GM23338 (cell line): ENCODE measurements around the gene GBP6. TPM values are rescaled to one million over a fixed set of nuclear protein-coding genes. Genes with fewer than 3 reads are reported as not detected.

Experiments
- ATAC-seq: fragments of 200-7000 bp; cut with Tn5 transposase; 3 replicates; pipeline ENCODE4 v1.9.1; 2020
- DNase-seq: peaks from one replicate; pipeline ENCODE4 v3.0.0-alpha.2; 2015; ENCODE audit warnings: low spot score
- H2AFZ ChIP-seq: fragments of 200-600 bp; sonication (generic); 2 replicates; pipeline ENCODE4 v1.8.0; 2016; ENCODE audit warnings: antibody characterized with exemption, mild to moderate bottlenecking, moderate library complexity
- H3F3A ChIP-seq: fragments of 200-600 bp; sonication (generic); replicated peaks from 2 replicates; pipeline ENCODE4 v1.8.0; 2017; ENCODE audit warnings: antibody characterized with exemption, mixed run types, low read depth
- H3K27ac ChIP-seq: fragments of 200-600 bp; sonication (generic); 2 replicates; pipeline ENCODE4 v1.6.1; 2016; ENCODE audit warnings: low read depth
- H3K27me3 ChIP-seq: fragments of 200-600 bp; sonication (generic); 2 replicates; pipeline ENCODE4 v1.8.0; 2016; ENCODE audit warnings: mild to moderate bottlenecking, mixed run types, moderate library complexity; ENCODE audit not compliant: insufficient read depth
- H3K36me3 ChIP-seq: fragments of 200-600 bp; sonication (generic); 2 replicates; pipeline ENCODE4 v1.8.0; 2016; ENCODE audit warnings: mild to moderate bottlenecking; ENCODE audit not compliant: insufficient read depth
- H3K4me1 ChIP-seq: fragments of 200-600 bp; sonication (generic); 2 replicates; pipeline ENCODE4 v1.8.0; 2016; ENCODE audit warnings: mild to moderate bottlenecking, moderate library complexity; ENCODE audit not compliant: insufficient read depth
- H3K4me2 ChIP-seq: fragments of 200-600 bp; sonication (generic); 2 replicates; pipeline ENCODE4 v1.7.1; 2017; ENCODE audit warnings: mixed run types
- H3K4me3 ChIP-seq: fragments of 200-600 bp; sonication (generic); 2 replicates; pipeline ENCODE4 v1.6.1; 2016; ENCODE audit warnings: mixed run types
- H3K79me2 ChIP-seq: fragments of 200-600 bp; sonication (generic); replicated peaks from 2 replicates; pipeline ENCODE4 v1.8.0; 2017; ENCODE audit warnings: mild to moderate bottlenecking; ENCODE audit not compliant: insufficient read depth
- H3K9me2 ChIP-seq: fragments of 200-600 bp; sonication (generic); 2 replicates; pipeline ENCODE4 v1.8.0; 2017; ENCODE audit not compliant: insufficient read depth
- H4K20me1 ChIP-seq: fragments of 200-600 bp; sonication (generic); replicated peaks from 2 replicates; pipeline ENCODE4 v1.8.0; 2017; ENCODE audit warnings: mild to moderate bottlenecking; ENCODE audit not compliant: insufficient read depth
- H3K27ac Mint-ChIP-seq: 2 replicates; pipeline ENCODE4 v1.8.0; 2020; ENCODE audit warnings: inconsistent platforms, mild to moderate bottlenecking, moderate library complexity, mixed read lengths
- H3K27me3 Mint-ChIP-seq: 3 replicates; pipeline ENCODE4 v1.8.0; 2022; ENCODE audit warnings: low read depth, mild to moderate bottlenecking, moderate library complexity, mixed read lengths, inconsistent platforms; ENCODE audit not compliant: insufficient read depth, poor library complexity
- H3K36me3 Mint-ChIP-seq: 3 replicates; pipeline ENCODE4 v1.8.0; 2021; ENCODE audit warnings: low read depth, mild to moderate bottlenecking, inconsistent platforms, moderate library complexity, mixed read lengths
- H3K4me1 Mint-ChIP-seq: 3 replicates; pipeline ENCODE4 v1.8.0; 2020; ENCODE audit warnings: mild to moderate bottlenecking, inconsistent platforms, mixed read lengths
- H3K4me3 Mint-ChIP-seq: 3 replicates; pipeline ENCODE4 v1.8.0; 2021; ENCODE audit warnings: moderate library complexity, mild to moderate bottlenecking, inconsistent platforms, mixed read lengths
- H3K9me3 Mint-ChIP-seq: 3 replicates; pipeline ENCODE4 v1.8.0; 2020; ENCODE audit warnings: moderate library complexity, mild to moderate bottlenecking, inconsistent platforms, mixed read lengths
- ETS1 ChIP-seq: IDR thresholded peaks from 2 replicates; pipeline ENCODE4 v1.6.1; 2016; ENCODE audit warnings: antibody characterized with exemption
- EZH2 ChIP-seq: fragments of 200-600 bp; sonication (generic); IDR thresholded peaks from one replicate; pipeline ENCODE4 v1.8.0; 2017; ENCODE audit warnings: antibody characterized with exemption, mild to moderate bottlenecking, low read depth; ENCODE audit not compliant: unreplicated experiment
- EZH2phosphoT487 ChIP-seq: fragments of 200-600 bp; sonication (generic); IDR thresholded peaks from one replicate; pipeline ENCODE4 v1.8.1; 2018; ENCODE audit warnings: antibody characterized with exemption; ENCODE audit not compliant: unreplicated experiment
- POLR2AphosphoS5 ChIP-seq: IDR thresholded peaks from 2 replicates; pipeline ENCODE4 v1.6.1; 2016; ENCODE audit warnings: antibody characterized with exemption, low read depth
- STAT1 ChIP-seq: IDR thresholded peaks from one replicate; pipeline ENCODE4 v1.6.1; 2016; ENCODE audit warnings: antibody characterized with exemption; ENCODE audit not compliant: unreplicated experiment
- ZNF114 ChIP-seq: fragments of 250-450 bp; sonication (Bioruptor Pico); IDR thresholded peaks from 2 replicates; pipeline ENCODE4 v1.5.0; 2020; ENCODE audit warnings: mild to moderate bottlenecking, moderate library complexity
- ZNF331 ChIP-seq: fragments of 250-450 bp; sonication (Bioruptor Pico); IDR thresholded peaks from 2 replicates; pipeline ENCODE4 v1.5.0; 2020; ENCODE audit warnings: low read depth, mild to moderate bottlenecking, moderate library complexity
- polyA plus RNA-seq: library from polyadenylated mRNA; unstranded; fragments of >200 nt; fragmentation: Nextera tagmentation; extraction: Ambion mirVana; gene quantifications from 2 replicates; pipeline ENCODE4 v1.2.1, GENCODE V29; 2016
- total RNA-seq: library from RNA; depleted of rRNA; stranded (reverse); fragments of >200 nt; shearing (Covaris generic); gene quantifications from 2 replicates; pipeline ENCODE4 v1.2.3, GENCODE V29; 2014
- TF ChIP-seq, protein P1 (sequence below): fragments of 250-450 bp; sonication (Bioruptor Pico); IDR thresholded peaks from 2 replicates; pipeline ENCODE4 v1.5.0; 2020; ENCODE audit warnings: mild to moderate bottlenecking, moderate library complexity

Gene GBP6
- total and polyA plus RNA-seq, 2 experiments from 2014 or later: not detected

- TF ChIP-seq, protein P1, sequence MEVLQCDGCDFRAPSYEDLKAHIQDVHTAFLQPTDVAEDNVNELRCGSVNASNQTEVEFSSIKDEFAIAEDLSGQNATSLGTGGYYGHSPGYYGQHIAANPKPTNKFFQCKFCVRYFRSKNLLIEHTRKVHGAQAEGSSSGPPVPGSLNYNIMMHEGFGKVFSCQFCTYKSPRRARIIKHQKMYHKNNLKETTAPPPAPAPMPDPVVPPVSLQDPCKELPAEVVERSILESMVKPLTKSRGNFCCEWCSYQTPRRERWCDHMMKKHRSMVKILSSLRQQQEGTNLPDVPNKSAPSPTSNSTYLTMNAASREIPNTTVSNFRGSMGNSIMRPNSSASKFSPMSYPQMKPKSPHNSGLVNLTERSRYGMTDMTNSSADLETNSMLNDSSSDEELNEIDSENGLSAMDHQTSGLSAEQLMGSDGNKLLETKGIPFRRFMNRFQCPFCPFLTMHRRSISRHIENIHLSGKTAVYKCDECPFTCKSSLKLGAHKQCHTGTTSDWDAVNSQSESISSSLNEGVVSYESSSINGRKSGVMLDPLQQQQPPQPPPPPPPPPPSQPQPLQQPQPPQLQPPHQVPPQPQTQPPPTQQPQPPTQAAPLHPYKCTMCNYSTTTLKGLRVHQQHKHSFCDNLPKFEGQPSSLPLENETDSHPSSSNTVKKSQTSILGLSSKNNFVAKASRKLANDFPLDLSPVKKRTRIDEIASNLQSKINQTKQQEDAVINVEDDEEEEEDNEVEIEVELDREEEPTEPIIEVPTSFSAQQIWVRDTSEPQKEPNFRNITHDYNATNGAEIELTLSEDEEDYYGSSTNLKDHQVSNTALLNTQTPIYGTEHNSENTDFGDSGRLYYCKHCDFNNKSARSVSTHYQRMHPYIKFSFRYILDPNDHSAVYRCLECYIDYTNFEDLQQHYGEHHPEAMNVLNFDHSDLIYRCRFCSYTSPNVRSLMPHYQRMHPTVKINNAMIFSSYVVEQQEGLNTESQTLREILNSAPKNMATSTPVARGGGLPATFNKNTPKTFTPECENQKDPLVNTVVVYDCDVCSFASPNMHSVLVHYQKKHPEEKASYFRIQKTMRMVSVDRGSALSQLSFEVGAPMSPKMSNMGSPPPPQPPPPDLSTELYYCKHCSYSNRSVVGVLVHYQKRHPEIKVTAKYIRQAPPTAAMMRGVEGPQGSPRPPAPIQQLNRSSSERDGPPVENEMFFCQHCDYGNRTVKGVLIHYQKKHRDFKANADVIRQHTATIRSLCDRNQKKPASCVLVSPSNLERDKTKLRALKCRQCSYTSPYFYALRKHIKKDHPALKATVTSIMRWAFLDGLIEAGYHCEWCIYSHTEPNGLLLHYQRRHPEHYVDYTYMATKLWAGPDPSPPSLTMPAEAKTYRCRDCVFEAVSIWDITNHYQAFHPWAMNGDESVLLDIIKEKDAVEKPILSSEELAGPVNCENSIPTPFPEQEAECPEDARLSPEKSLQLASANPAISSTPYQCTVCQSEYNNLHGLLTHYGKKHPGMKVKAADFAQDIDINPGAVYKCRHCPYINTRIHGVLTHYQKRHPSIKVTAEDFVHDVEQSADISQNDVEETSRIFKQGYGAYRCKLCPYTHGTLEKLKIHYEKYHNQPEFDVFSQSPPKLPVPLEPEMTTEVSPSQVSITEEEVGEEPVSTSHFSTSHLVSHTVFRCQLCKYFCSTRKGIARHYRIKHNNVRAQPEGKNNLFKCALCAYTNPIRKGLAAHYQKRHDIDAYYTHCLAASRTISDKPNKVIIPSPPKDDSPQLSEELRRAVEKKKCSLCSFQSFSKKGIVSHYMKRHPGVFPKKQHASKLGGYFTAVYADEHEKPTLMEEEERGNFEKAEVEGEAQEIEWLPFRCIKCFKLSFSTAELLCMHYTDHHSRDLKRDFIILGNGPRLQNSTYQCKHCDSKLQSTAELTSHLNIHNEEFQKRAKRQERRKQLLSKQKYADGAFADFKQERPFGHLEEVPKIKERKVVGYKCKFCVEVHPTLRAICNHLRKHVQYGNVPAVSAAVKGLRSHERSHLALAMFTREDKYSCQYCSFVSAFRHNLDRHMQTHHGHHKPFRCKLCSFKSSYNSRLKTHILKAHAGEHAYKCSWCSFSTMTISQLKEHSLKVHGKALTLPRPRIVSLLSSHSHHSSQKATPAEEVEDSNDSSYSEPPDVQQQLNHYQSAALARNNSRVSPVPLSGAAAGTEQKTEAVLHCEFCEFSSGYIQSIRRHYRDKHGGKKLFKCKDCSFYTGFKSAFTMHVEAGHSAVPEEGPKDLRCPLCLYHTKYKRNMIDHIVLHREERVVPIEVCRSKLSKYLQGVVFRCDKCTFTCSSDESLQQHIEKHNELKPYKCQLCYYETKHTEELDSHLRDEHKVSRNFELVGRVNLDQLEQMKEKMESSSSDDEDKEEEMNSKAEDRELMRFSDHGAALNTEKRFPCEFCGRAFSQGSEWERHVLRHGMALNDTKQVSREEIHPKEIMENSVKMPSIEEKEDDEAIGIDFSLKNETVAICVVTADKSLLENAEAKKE (CRISPR knock-in tag): no peak
- TF ChIP-seq POLR2AphosphoS5: no peak
- TF ChIP-seq EZH2: no peak
- no peak for TF ChIP-seq EZH2phosphoT487
- no peak for TF ChIP-seq STAT1
These were observed 3.4 kb downstream of the GBP6 start (continued) for GRCh38 chr1:89367221-89367620.

- Histone ChIP-seq H2AFZ (no peak overlapping the region), H3K79me2 (no peaks in the 10 kb centered on the region), H3K27me3 (no peaks in the 10 kb centered on the region), H3F3A (no peaks in the 10 kb centered on the region), H3K4me2 (no peak overlapping the region), H3K4me3 (no peak overlapping the region), H3K36me3 (no peaks in the 10 kb centered on the region), H3K27ac (no peak overlapping the region), H3K4me1 (no peaks in the 10 kb centered on the region), H3K9me2 (peaks cover 3% of the 10 kb centered on the region; the same call in 1 of the 2 replicates), H4K20me1 (no peaks in the 10 kb centered on the region)
- no peaks in the 10 kb centered on the region for H3K27me3 Mint-ChIP-seq
- no peaks in the 10 kb centered on the region; the same call in 2 of the 3 replicates for H3K9me3 Mint-ChIP-seq
- peaks cover 3% of the 10 kb centered on the region; the same call in 2 of the 3 replicates for H3K4me1 Mint-ChIP-seq
- DNase-seq: no peak
- no peaks in the 10 kb centered on the region for H3K36me3 Mint-ChIP-seq
- no peak overlapping the region for H3K27ac Mint-ChIP-seq
- ATAC-seq: no peak
- no peak overlapping the region for H3K4me3 Mint-ChIP-seq
- TF ChIP-seq, protein P1 (CRISPR knock-in tag): no peak
- TF ChIP-seq ZNF331 (CRISPR knock-in tag): no peak
- TF ChIP-seq ZNF114 (CRISPR knock-in tag): no peak
- no peak for TF ChIP-seq EZH2
- TF ChIP-seq ETS1: no peak
These were observed 5.5 kb downstream of the GBP6 start for GRCh38 chr1:89369331-89369730.
